K562 (cell line): ENCODE measurements around the gene MAP1LC3B. TPM values are rescaled to one million over a fixed set of nuclear protein-coding genes. Genes with fewer than 3 reads are reported as not detected.

ENCODE experiments used
- ATAC-seq: fragments of 200-7000 bp; cut with Tn5 transposase; 3 replicates; pipeline ENCODE4 v1.9.1; 2020; ENCODE audit warnings: moderate library complexity
- BruUV-seq: library from RNA; stranded (reverse); fragments of 400-500 nt; replicated peaks from 2 replicates; lab custom pipeline; 2021; lab: Mats Ljungman, UMichigan
- CTCF ChIA-PET: fragments of 300-600 bp; formaldehyde crosslinking; extraction: SDS; loops from one replicate; lab custom pipeline; 2021; ENCODE audit warnings: low intra/inter-chr PET ratio; lab: Yijun Ruan, JAX
- POLR2A ChIA-PET: fragments of 300-600, 350-650 bp; sonication (Branson Sonifier 250); formaldehyde crosslinking; extraction: SDS; loops from one replicate; lab custom pipeline; 2021; ENCODE audit warnings: antibody characterized with exemption, inconsistent platforms; lab: Yijun Ruan, JAX
- DNase-seq, 4 experiments: peaks; one replicate each; pipeline versions ENCODE4 v3.0.0 to v3.0.0-alpha.2; 2011 to 2018; ENCODE audit warnings: low spot score in 3 of 4, mixed read lengths in 3 of 4; ENCODE audit errors: extremely low read depth in 1 of 4
- FAIRE-seq: peaks from 2 replicates; lab custom pipeline; 2011; peaks lifted over from hg19 to GRCh38; lab: Jason Lieb, UNC
- H2AFZ ChIP-seq: 2 replicates; pipeline ENCODE4 v1.6.0; 2011; ENCODE audit warnings: low read depth, low read length, control low read depth, inconsistent platforms
- H3K27ac ChIP-seq: fragments of 200-600 bp; 3 replicates; pipeline ENCODE4 v1.8.0; 2011; ENCODE audit warnings: low read depth, mild to moderate bottlenecking, control low read depth, inconsistent platforms, low read length, moderate library complexity, mixed read lengths; ENCODE audit errors: extremely low read depth
- H3K27me3 ChIP-seq, 2 experiments: fragments of 300-600 bp in 1 of 2; 2 replicates in 1 of 2; 3 replicates in 1 of 2; pipeline versions ENCODE4 v1.6.0 to v1.8.0; 2011; ENCODE audit warnings: inconsistent platforms in 2 of 2, low read length in 2 of 2, mild to moderate bottlenecking in 1 of 2, mixed read lengths in 1 of 2, moderate library complexity in 1 of 2; ENCODE audit not compliant: control insufficient read depth in 2 of 2, insufficient read depth in 2 of 2
- H3K36me3 ChIP-seq: fragments of 300-600 bp; 3 replicates; pipeline ENCODE4 v1.8.0; 2011; ENCODE audit warnings: mild to moderate bottlenecking, low read length, inconsistent platforms; ENCODE audit not compliant: control insufficient read depth, insufficient read depth
- H3K4me1 ChIP-seq, 2 experiments: fragments of 200-600 bp in 1 of 2; replicated peaks in 1 of 2; 2 replicates in 1 of 2; 3 replicates in 1 of 2; pipeline versions ENCODE4 v1.5.1 to v1.8.0; 2011; ENCODE audit warnings: inconsistent platforms in 2 of 2, low read length in 2 of 2, mild to moderate bottlenecking in 1 of 2, mixed read lengths in 1 of 2, moderate library complexity in 1 of 2; ENCODE audit not compliant: control insufficient read depth in 2 of 2, insufficient read depth in 2 of 2
- H3K4me2 ChIP-seq: 2 replicates; pipeline ENCODE4 v1.6.1; 2011; ENCODE audit warnings: low read length, control low read depth, inconsistent platforms, mixed read lengths; ENCODE audit not compliant: insufficient read depth
- H3K4me3 ChIP-seq: fragments of 200-600 bp; sonication (generic), shearing (Covaris generic); 2 replicates; pipeline ENCODE4 v1.5.1; 2016; ENCODE audit warnings: control low read depth, inconsistent platforms
- H3K79me2 ChIP-seq: fragments of 200-600 bp; 3 replicates; pipeline ENCODE4 v1.8.0; 2011; ENCODE audit warnings: low read length, inconsistent platforms; ENCODE audit not compliant: control insufficient read depth, insufficient read depth
- H3K9ac ChIP-seq, 2 experiments: 2 replicates each; pipeline versions ENCODE4 v1.6.0 to v1.6.1; 2011; ENCODE audit warnings: low read depth in 2 of 2, low read length in 2 of 2, control low read depth in 1 of 2, inconsistent platforms in 1 of 2, mild to moderate bottlenecking in 1 of 2, mixed read lengths in 1 of 2; ENCODE audit not compliant: insufficient read depth in 1 of 2
- H3K9me1 ChIP-seq: one replicate; pipeline ENCODE4 v1.6.0; 2011; ENCODE audit warnings: inconsistent platforms, mild to moderate bottlenecking, low read length, moderate library complexity; ENCODE audit not compliant: control insufficient read depth, insufficient read depth
- H3K9me3 ChIP-seq: replicated peaks from 2 replicates; pipeline ENCODE4 v1.5.1; 2011; ENCODE audit warnings: low read depth, low read length, inconsistent platforms; ENCODE audit not compliant: control insufficient read depth, insufficient read depth
- H4K20me1 ChIP-seq: replicated peaks from 2 replicates; pipeline ENCODE4 v1.6.1; 2011; ENCODE audit warnings: low read length, inconsistent platforms, mixed read lengths; ENCODE audit not compliant: control insufficient read depth, insufficient read depth
- ARID1B ChIP-seq: fragments of 450-650 bp; IDR thresholded peaks from 2 replicates; pipeline ENCODE4 v1.6.1; 2016; ENCODE audit warnings: antibody characterized with exemption, mild to moderate bottlenecking, inconsistent platforms
- CBX8 ChIP-seq: fragments of 200-600 bp; sonication (generic); IDR thresholded peaks from 2 replicates; pipeline ENCODE4 v1.6.1; 2012; ENCODE audit warnings: borderline replicate concordance, mixed run types, low read depth, mild to moderate bottlenecking, moderate library complexity, mixed read lengths, low read length, control low read depth, inconsistent platforms; ENCODE audit not compliant: poor library complexity, severe bottlenecking; ENCODE audit errors: extremely low read depth
- ETV6 ChIP-seq, 3 experiments: fragments of 150-350 bp in 1 of 3; sonication (generic) in 1 of 3; formaldehyde crosslinking in 1 of 3; IDR thresholded peaks; 2 replicates each; pipeline versions ENCODE4 v1.6.1 to v1.8.0; 2014 to 2022; ENCODE audit warnings: borderline replicate concordance in 2 of 3, low read depth in 2 of 3, antibody characterized with exemption in 1 of 3, low read length in 1 of 3, mild to moderate bottlenecking in 1 of 3, missing genetic modification reagents in 1 of 3
- HCFC1 ChIP-seq: IDR thresholded peaks from 2 replicates; pipeline ENCODE4 v1.6.1; 2012; ENCODE audit warnings: low read depth, low read length, improper control_type of control experiment
- HDGF ChIP-seq: fragments of 450-650 bp; IDR thresholded peaks from 2 replicates; pipeline ENCODE4 v1.6.1; 2016
- JUND ChIP-seq, 2 experiments: IDR thresholded peaks; 2 replicates in 1 of 2; 3 replicates in 1 of 2; pipeline ENCODE4 v1.6.1; 2011; ENCODE audit warnings: borderline replicate concordance in 2 of 2, low read depth in 2 of 2, low read length in 2 of 2, improper control_type of control experiment in 1 of 2, missing biosample characterization in 1 of 2, missing genetic modification characterization in 1 of 2, missing genetic modification reagents in 1 of 2
- MXI1 ChIP-seq: IDR thresholded peaks from 2 replicates; pipeline ENCODE4 v1.6.1; 2011; ENCODE audit warnings: low read depth, mild to moderate bottlenecking, improper control_type of control experiment, low read length
- ZNF232 ChIP-seq: sonication (generic); formaldehyde crosslinking; IDR thresholded peaks from 2 replicates; pipeline ENCODE4 v1.8.0; 2022; ENCODE audit warnings: mild to moderate bottlenecking, missing genetic modification reagents
- ZNF431 ChIP-seq: sonication (generic); formaldehyde crosslinking; IDR thresholded peaks from 2 replicates; pipeline ENCODE4 v1.8.0; 2022; ENCODE audit warnings: mild to moderate bottlenecking, missing genetic modification reagents
- WGBS: fragments of 100-300 bp; shearing (Covaris generic); methylation state at CpG from one replicate; pipeline ENCODE4 v1.1.6; 2016; ENCODE audit warnings: low coverage, mixed read lengths; ENCODE audit not compliant: insufficient coverage; ENCODE audit errors: missing lambda C conversion rate; 5-methylcytosine and 5-hydroxymethylcytosine counted together
- in situ Hi-C: fragments of 300-500 bp; cut with MboI; formaldehyde crosslinking; loops from 4 replicates; pipeline ENCODE4 v1.15.0; 2018; ENCODE audit warnings: inconsistent platforms, mixed read lengths
- intact Hi-C: fragments of 100-400 bp; cut with micrococcal nuclease; formaldehyde crosslinking; loops from 2 replicates; pipeline ENCODE4 v1.14.2; 2022
- polyA plus RNA-seq, 8 experiments: library from polyadenylated mRNA; depleted of rRNA in 4 of 8; stranded (reverse) in 5 of 8; unstranded in 3 of 8; fragments of >200 nt; fragmentation: Nextera tagmentation in 2 of 8; fragmentation: Illumina TruSeq in 1 of 8; extraction: Ambion mirVana in 2 of 8; extraction: Trizol in 1 of 8; gene quantifications; 2 replicates each; pipeline versions ENCODE4 v1.2.1 to v1.2.3, GENCODE V29; 2011 to 2014; ENCODE audit warnings: inconsistent platforms in 1 of 8, missing spikeins in 1 of 8
- total RNA-seq, 7 experiments: library from RNA; depleted of rRNA in 6 of 7; stranded (reverse); fragments of >200 nt in 6 of 7; fragmentation: Illumina TruSeq in 2 of 7; extraction: Trizol in 2 of 7; gene quantifications; 2 replicates each; pipeline versions ENCODE4 v1.2.1 to v1.2.3, GENCODE V29; 2011 to 2021; ENCODE audit warnings: low replicate concordance in 1 of 7
- TF ChIP-seq, protein P1 (sequence below): fragments of 450-650 bp; IDR thresholded peaks from 2 replicates; pipeline ENCODE4 v1.6.1; 2017; ENCODE audit warnings: antibody characterized with exemption, mild to moderate bottlenecking

MAP1LC3B gene
- total and polyA plus RNA-seq, 9 of the 15 experiments (the other 6 are each of a cell fraction or from before 2014, with no cell fraction given): 16.0 to 81.5 (median 36.7) TPM

DNA sequence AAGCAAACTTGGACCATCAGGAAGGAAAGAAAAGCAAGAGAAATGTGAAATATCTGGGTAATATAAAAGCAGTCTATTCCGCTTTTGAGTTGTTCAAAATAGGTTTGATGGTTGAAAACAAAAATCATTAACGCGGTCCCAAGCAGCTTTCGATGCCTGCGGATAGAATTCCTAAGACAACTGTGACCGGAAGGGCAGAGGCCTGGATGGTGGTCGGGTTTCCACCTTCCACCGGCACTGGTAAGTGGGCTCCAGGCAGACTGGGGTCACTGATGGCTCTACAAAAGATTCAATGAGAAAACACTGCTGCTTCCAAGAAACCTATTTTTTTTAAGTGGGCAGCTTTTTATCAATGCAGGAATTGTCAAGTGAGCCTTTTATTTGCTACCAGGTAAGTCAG is 50.9 kb downstream of the MAP1LC3B start (continued):
- TF ChIP-seq, protein P1, sequence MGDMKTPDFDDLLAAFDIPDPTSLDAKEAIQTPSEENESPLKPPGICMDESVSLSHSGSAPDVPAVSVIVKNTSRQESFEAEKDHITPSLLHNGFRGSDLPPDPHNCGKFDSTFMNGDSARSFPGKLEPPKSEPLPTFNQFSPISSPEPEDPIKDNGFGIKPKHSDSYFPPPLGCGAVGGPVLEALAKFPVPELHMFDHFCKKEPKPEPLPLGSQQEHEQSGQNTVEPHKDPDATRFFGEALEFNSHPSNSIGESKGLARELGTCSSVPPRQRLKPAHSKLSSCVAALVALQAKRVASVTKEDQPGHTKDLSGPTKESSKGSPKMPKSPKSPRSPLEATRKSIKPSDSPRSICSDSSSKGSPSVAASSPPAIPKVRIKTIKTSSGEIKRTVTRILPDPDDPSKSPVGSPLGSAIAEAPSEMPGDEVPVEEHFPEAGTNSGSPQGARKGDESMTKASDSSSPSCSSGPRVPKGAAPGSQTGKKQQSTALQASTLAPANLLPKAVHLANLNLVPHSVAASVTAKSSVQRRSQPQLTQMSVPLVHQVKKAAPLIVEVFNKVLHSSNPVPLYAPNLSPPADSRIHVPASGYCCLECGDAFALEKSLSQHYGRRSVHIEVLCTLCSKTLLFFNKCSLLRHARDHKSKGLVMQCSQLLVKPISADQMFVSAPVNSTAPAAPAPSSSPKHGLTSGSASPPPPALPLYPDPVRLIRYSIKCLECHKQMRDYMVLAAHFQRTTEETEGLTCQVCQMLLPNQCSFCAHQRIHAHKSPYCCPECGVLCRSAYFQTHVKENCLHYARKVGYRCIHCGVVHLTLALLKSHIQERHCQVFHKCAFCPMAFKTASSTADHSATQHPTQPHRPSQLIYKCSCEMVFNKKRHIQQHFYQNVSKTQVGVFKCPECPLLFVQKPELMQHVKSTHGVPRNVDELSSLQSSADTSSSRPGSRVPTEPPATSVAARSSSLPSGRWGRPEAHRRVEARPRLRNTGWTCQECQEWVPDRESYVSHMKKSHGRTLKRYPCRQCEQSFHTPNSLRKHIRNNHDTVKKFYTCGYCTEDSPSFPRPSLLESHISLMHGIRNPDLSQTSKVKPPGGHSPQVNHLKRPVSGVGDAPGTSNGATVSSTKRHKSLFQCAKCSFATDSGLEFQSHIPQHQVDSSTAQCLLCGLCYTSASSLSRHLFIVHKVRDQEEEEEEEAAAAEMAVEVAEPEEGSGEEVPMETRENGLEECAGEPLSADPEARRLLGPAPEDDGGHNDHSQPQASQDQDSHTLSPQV: no peak
- TF ChIP-seq ZNF232 (CRISPR knock-in tag) (no peak), HCFC1 (no peak), CBX8 (no peak)
- TF ChIP-seq, all 486 proteins: peak for 0

DNA sequence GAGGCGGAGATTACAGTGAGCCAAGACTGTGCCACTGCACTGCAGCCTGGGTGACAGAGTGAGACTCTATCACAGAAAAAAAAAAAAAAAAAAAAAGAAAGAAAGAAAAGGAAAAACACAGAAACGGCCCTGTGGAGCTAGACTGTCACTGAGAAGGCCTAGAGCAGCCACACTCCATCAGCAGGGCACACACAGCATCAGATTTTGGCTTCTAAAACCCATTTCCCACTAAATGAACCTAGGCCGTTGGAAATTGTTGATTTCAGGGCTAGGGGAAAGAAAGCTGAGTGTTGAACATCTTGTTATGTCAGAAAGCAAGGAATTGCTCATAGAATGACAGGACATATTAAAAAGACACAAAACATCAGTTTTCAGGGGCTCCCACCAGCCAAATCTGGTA is 51.8 kb downstream of the MAP1LC3B start:
- H3K36me3 ChIP-seq: peaks cover 19% of the 10 kb centered on the region; the same call in 1 of the 3 replicates
- 81% methylated on average over 2 of the region's 3 CpGs for WGBS
- ATAC-seq: no peak
- H4K20me1 ChIP-seq: no peaks in the 10 kb centered on the region
- no peak overlapping the region for H3K27ac ChIP-seq
- CTCF ChIA-PET: no interaction called here
- no peaks in the 10 kb centered on the region for H3K9me1 ChIP-seq
- FAIRE-seq: no peak
- no peaks in the 10 kb centered on the region for H3K27me3 ChIP-seq
- H3K4me3 ChIP-seq: no peak overlapping the region
- no peak for DNase-seq
- in situ Hi-C loops (no loop called here), intact Hi-C loops (no loop called here)
- no TSS peak for BruUV-seq
- POLR2A ChIA-PET: interaction anchor here (0.6 to 1.3 kb wide), 5 partner anchors 8 to 96 kb away, joined by 3 read pairs; no protein-coding TSS in a partner anchor
- H2AFZ ChIP-seq: no peak overlapping the region
- H3K4me1 ChIP-seq: peaks cover 0 to 5% of the 10 kb centered on the region in 2 experiments; a peak in 1 of 5 replicates
- no peak overlapping the region for H3K9ac ChIP-seq
- no peaks in the 10 kb centered on the region for H3K79me2 ChIP-seq
- no peak overlapping the region for H3K4me2 ChIP-seq
- H3K9me3 ChIP-seq: no peaks in the 10 kb centered on the region
- TF ChIP-seq ETV6 (IDR thresholded peaks at IDR 0.05; ENCODE audit: borderline replicate concordance in 1 of 2, low read depth in 2 of 2, low read length in 1 of 2) (no peak), ETV6 (CRISPR knock-in tag; IDR thresholded peaks at IDR 0.05; ENCODE audit: borderline replicate concordance) (no peak), ZNF431 (CRISPR knock-in tag) (no peak), HDGF (no peak), MXI1 (no peak), ARID1B (no peak), JUND (IDR thresholded peaks at IDR 0.05; ENCODE audit: borderline replicate concordance, low read depth, low read length) (no peak), JUND (tag; IDR thresholded peaks at IDR 0.05; ENCODE audit: borderline replicate concordance, low read depth, low read length) (no peak)
